Nephron (organoid): ENCODE data around the gene RNF123.
"Not testable (repeated sequence)": the region's sequence is repeated elsewhere in the genome, so short reads cannot be mapped to it uniquely, and the experiment has no call there.

ENCODE experiments used
- H3K27ac Mint-ChIP-seq, 3 experiments: 2 replicates each; pipeline ENCODE4 v1.8.0; 2020; ENCODE audit warnings: mixed read lengths in 3 of 3, mild to moderate bottlenecking in 2 of 3, moderate library complexity in 1 of 3
- H3K27me3 Mint-ChIP-seq: 2 replicates; pipeline ENCODE4 v1.8.0; 2021; ENCODE audit warnings: low read depth, mild to moderate bottlenecking, moderate library complexity, mixed read lengths
- H3K36me3 Mint-ChIP-seq: 2 replicates; pipeline ENCODE4 v1.8.0; 2020; ENCODE audit warnings: low read depth, mixed read lengths
- H3K4me1 Mint-ChIP-seq: 2 replicates; pipeline ENCODE4 v1.8.0; 2020; ENCODE audit warnings: mixed read lengths
- H3K4me3 Mint-ChIP-seq, 3 experiments: 2 replicates each; pipeline ENCODE4 v1.8.0; 2020; ENCODE audit warnings: mild to moderate bottlenecking in 3 of 3, mixed read lengths in 3 of 3, moderate library complexity in 2 of 3
- H3K9me3 Mint-ChIP-seq: 2 replicates; pipeline ENCODE4 v1.8.0; 2020; ENCODE audit warnings: mixed read lengths
- TF ChIP-seq, protein P1 (sequence below), 3 experiments: fragments of 200-600 bp; sonication (generic); IDR thresholded peaks; one replicate each; pipeline ENCODE4 v1.5.0; 2021; ENCODE audit warnings: antibody characterized with exemption in 3 of 3; ENCODE audit not compliant: unreplicated experiment in 3 of 3

The RNF123 gene

DNA sequence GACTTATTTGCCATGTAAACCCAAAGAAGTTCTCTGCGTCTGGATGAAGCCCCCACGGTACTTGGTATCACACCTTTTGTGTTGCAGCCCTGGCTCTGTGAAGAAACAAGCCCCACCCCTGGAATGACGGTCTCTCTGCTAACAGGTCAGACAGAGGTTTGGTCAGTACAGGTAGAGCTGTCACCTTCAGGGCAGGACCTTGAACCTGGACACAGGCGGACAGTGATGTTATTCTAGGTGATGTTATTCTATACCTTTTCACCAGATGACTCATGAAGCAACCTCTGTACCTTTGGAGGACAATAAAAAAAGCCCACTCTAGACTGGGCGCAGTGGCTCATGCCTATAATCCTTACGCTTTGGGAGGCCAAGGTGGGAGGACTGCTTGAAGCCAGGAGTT is 45.4 kb downstream of the RNF123 start:
- TF ChIP-seq, protein P1, sequence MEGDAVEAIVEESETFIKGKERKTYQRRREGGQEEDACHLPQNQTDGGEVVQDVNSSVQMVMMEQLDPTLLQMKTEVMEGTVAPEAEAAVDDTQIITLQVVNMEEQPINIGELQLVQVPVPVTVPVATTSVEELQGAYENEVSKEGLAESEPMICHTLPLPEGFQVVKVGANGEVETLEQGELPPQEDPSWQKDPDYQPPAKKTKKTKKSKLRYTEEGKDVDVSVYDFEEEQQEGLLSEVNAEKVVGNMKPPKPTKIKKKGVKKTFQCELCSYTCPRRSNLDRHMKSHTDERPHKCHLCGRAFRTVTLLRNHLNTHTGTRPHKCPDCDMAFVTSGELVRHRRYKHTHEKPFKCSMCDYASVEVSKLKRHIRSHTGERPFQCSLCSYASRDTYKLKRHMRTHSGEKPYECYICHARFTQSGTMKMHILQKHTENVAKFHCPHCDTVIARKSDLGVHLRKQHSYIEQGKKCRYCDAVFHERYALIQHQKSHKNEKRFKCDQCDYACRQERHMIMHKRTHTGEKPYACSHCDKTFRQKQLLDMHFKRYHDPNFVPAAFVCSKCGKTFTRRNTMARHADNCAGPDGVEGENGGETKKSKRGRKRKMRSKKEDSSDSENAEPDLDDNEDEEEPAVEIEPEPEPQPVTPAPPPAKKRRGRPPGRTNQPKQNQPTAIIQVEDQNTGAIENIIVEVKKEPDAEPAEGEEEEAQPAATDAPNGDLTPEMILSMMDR (IDR thresholded peaks at IDR 0.05; ENCODE audit: unreplicated experiment in 3 of 3) = no peak
- H3K4me1 Mint-ChIP-seq = no peaks in the 10 kb centered on the region
- no peak overlapping the region for H3K4me3 Mint-ChIP-seq
- no peaks in the 10 kb centered on the region for H3K9me3 Mint-ChIP-seq
- H3K36me3 Mint-ChIP-seq = peaks cover 70% of the 10 kb centered on the region
- no peak overlapping the region for H3K27ac Mint-ChIP-seq
- no peaks in the 10 kb centered on the region for H3K27me3 Mint-ChIP-seq

DNA sequence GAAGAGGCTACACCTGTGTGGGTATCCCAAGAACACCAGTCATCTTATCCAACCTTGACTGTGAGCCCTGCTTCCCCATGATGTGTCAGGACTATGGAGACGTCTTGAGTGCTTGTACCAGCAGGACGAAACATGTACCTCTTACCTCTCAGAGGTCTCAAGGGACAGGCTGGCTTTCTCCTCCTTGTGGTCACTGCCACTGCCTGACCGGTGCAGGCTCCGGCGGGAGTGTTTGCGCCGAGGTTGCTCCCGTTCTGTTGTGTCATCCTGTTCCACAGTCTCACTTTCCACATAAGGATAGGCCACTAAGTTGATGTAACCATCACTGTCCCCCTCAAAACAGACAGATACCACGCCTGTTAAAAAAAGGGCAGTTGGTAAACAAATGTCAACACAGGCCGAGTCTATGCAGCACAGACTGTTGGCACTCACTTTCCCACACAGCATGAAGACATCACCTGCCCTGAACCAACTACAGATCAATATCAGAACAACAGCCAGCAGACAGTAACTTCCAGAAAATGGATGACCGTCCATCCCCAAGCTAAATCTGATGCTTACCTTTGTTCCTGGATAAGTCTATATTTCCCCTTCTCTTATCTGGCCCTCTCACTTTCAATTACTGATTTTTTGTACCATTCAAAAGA is 48.8 kb downstream of the RNF123 start:
- H3K27ac Mint-ChIP-seq = no peak overlapping the region
- TF ChIP-seq, protein P1 (IDR thresholded peaks at IDR 0.05; ENCODE audit: unreplicated experiment in 3 of 3) = no peak
- H3K4me3 Mint-ChIP-seq = no peak overlapping the region
- no peaks in the 10 kb centered on the region for H3K4me1 Mint-ChIP-seq
- H3K36me3 Mint-ChIP-seq = peaks cover 55% of the 10 kb centered on the region
- H3K9me3 Mint-ChIP-seq = no peaks in the 10 kb centered on the region
- H3K27me3 Mint-ChIP-seq = no peaks in the 10 kb centered on the region

DNA sequence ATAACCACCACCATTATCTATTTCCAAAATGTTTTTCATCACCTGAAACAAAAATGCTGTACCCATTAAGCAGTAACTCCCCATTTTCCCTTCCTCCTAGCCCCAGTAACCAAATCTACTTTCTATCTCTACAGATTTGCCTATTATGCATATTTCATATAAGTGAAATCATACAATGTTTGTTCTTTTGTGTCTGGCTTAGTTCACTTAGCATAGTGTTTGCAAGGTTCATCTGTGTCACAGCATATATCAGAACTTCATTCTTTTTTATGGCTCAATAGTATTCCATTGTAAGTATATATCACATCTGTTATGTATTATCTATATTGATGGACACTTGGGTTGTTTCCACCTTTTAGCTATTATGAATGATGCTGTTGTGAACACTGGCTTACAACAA is 51.1 kb downstream of the RNF123 start:
- H3K4me1 Mint-ChIP-seq = no peaks in the 10 kb centered on the region
- H3K4me3 Mint-ChIP-seq = no peak overlapping the region
- peaks cover 46% of the 10 kb centered on the region for H3K36me3 Mint-ChIP-seq
- no peaks in the 10 kb centered on the region for H3K9me3 Mint-ChIP-seq
- no peaks in the 10 kb centered on the region for H3K27me3 Mint-ChIP-seq
- no peak overlapping the region for H3K27ac Mint-ChIP-seq
- TF ChIP-seq, protein P1 (IDR thresholded peaks at IDR 0.05; ENCODE audit: unreplicated experiment in 3 of 3) = no peak

DNA sequence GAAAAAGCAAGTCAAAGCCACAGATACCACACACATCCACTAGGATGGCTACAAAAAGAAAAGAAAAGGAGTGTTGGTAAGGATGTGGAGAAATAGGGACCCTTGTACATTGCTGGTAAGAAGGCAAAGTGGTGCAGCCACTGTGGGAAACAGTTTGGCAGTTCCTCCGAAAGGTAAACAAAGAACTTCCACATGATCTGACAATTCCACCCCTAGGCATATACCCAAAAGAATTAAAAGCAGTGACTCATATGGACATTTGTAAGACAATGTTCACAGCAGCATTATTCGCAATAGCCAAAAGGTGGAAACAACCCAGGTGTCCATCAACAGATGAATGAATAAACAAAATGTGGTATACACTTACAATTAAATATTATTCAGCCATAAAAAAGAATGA is 56.6 kb downstream of the RNF123 start:
- H3K4me1 Mint-ChIP-seq = no peaks in the 10 kb centered on the region
- peaks cover 40% of the 10 kb centered on the region for H3K36me3 Mint-ChIP-seq
- no peak overlapping the region for H3K4me3 Mint-ChIP-seq
- TF ChIP-seq, protein P1 (IDR thresholded peaks at IDR 0.05; ENCODE audit: unreplicated experiment in 3 of 3) = no peak
- H3K27me3 Mint-ChIP-seq = no peaks in the 10 kb centered on the region
- no peaks in the 10 kb centered on the region for H3K9me3 Mint-ChIP-seq
- no peak overlapping the region for H3K27ac Mint-ChIP-seq

DNA sequence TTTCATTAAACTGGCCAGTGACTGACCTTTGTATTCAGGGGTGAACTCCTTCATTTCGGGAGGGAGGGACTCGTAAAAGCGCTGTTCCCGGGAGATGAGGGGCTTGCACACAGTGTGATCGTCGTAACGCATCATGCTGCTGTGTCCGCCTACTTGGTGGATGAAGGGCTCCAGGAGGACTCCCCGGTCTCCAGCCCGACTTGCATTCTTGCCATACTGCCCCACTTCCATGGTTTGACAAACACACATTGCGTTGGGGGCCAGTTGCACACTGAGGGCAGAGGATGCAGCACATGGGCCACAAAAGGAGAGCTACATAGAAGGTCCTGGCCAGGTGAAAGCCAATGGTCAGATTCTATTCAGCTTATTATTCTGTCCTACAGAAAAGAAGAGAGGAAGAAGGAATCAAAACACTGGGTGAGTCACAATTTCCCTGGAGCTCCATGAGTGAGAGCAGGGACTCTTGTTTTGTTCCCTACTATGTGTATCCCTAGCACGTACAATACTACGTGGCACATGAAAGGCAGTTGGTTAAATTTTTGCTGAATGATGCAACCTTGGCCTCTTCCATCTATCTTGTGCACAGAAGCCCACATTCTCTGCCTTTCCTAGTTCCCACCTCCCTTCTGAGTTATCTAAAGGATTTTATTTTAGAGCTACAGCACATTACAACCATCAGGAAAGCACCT is 58.6 kb downstream of the RNF123 start:
- TF ChIP-seq, protein P1 (IDR thresholded peaks at IDR 0.05; ENCODE audit: unreplicated experiment in 3 of 3) = no peak
- peak overlapping the region in 1 of 3 experiments; percentile 17 for H3K27ac Mint-ChIP-seq
- no peaks in the 10 kb centered on the region for H3K27me3 Mint-ChIP-seq
- H3K4me3 Mint-ChIP-seq = no peak overlapping the region
- H3K9me3 Mint-ChIP-seq = no peaks in the 10 kb centered on the region
- H3K36me3 Mint-ChIP-seq = peaks cover 38% of the 10 kb centered on the region
- no peaks in the 10 kb centered on the region for H3K4me1 Mint-ChIP-seq

DNA sequence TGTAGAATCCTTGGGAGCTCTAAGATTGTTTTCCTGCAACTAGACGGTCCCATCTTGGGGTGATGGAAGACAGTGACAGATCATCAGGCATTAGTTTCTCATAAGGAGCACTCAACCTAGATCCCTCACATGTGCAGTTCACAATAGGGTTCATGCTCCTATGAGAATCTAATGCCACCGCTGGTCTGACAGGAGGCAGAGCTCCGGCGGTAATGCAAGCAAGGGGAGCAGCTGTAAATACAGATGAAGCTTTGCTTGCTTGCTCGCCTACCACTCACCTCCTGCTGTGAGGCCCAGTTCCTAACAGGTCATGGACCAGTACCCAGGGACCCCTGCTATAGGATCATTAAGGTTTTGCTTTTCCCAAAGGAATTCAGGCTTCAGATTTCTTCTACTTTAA is 59.5 kb downstream of the RNF123 start:
- H3K4me3 Mint-ChIP-seq, H3K9me3 Mint-ChIP-seq, H3K27me3 Mint-ChIP-seq: not testable (repeated sequence)

More for the DNA sequence above, 59.5 kb downstream of the RNF123 start:
- Mint-ChIP-seq H3K36me3 (peaks cover 38% of the 10 kb centered on the region), H3K27ac (peak overlapping the region in 1 of 3 experiments; percentile 53)
- not testable (repeated sequence) for H3K4me1 Mint-ChIP-seq
